K562 (cell line): ENCODE results near the gene PLEKHM2. TPM values are rescaled to one million over a fixed set of nuclear protein-coding genes. Genes with fewer than 3 reads are reported as not detected.

Experiments used
- ADNP ChIP-seq: fragments of 200-800 bp; sonication (Bioruptor generic); IDR thresholded peaks from 2 replicates; pipeline ENCODE4 v1.6.1; 2016; ENCODE audit warnings: missing genetic modification characterization, missing compliant biosample characterization
- CHD4 ChIP-seq: fragments of 200-600 bp; sonication (generic); IDR thresholded peaks from 3 replicates; pipeline ENCODE4 v1.6.1; 2012; ENCODE audit warnings: low read depth, mild to moderate bottlenecking, mixed read lengths, low read length, inconsistent platforms; ENCODE audit not compliant: insufficient read depth, insufficient replicate concordance, poor library complexity, severe bottlenecking
- DACH1 ChIP-seq: fragments of 450-650 bp; IDR thresholded peaks from 2 replicates; pipeline ENCODE4 v1.6.1; 2018; ENCODE audit not compliant: partially characterized antibody
- EHMT2 ChIP-seq: fragments of 450-650 bp; IDR thresholded peaks from 2 replicates; pipeline ENCODE4 v1.6.1; 2018; ENCODE audit warnings: antibody characterized with exemption
- EWSR1 ChIP-seq: fragments of 450-650 bp; IDR thresholded peaks from 2 replicates; pipeline ENCODE4 v1.6.1; 2018; ENCODE audit warnings: borderline replicate concordance, mild to moderate bottlenecking, low read depth, moderate library complexity; ENCODE audit not compliant: partially characterized antibody
- FOS ChIP-seq: IDR thresholded peaks from 3 replicates; pipeline ENCODE4 v1.6.1; 2011; ENCODE audit not compliant: insufficient read length; ENCODE audit errors: extremely low read depth
- FOXA3 ChIP-seq, 2 experiments: fragments of 450-650 bp in 1 of 2; sonication (generic) in 1 of 2; formaldehyde crosslinking; IDR thresholded peaks in 1 of 2; conservative IDR thresholded peaks in 1 of 2; 2 replicates each; pipeline versions ENCODE4 v1.4.0 to v1.8.0; 2020 to 2022; ENCODE audit warnings: mild to moderate bottlenecking in 2 of 2, missing genetic modification reagents in 1 of 2
- HIVEP1 ChIP-seq: fragments of 250-450 bp; sonication (Bioruptor Pico); IDR thresholded peaks from 2 replicates; pipeline ENCODE4 v1.4.0; 2020; ENCODE audit warnings: mild to moderate bottlenecking
- KDM1A ChIP-seq, 2 experiments: fragments of 450-650 bp; IDR thresholded peaks; 2 replicates each; pipeline ENCODE4 v1.6.1; 2016; ENCODE audit warnings: mild to moderate bottlenecking in 2 of 2
- KDM2B ChIP-seq: fragments of 250-450 bp; sonication (Bioruptor Pico); IDR thresholded peaks from 2 replicates; pipeline ENCODE4 v1.8.0; 2021; ENCODE audit warnings: mild to moderate bottlenecking, moderate library complexity
- NBN ChIP-seq: fragments of 450-650 bp; IDR thresholded peaks from 2 replicates; pipeline ENCODE4 v1.6.1; 2016; ENCODE audit warnings: low read depth, mild to moderate bottlenecking
- NCOR1 ChIP-seq: fragments of 450-650 bp; IDR thresholded peaks from 2 replicates; pipeline ENCODE4 v1.6.1; 2016; ENCODE audit warnings: mild to moderate bottlenecking, moderate library complexity
- PHB2 ChIP-seq: fragments of 450-650 bp; IDR thresholded peaks from 2 replicates; pipeline ENCODE4 v1.6.1; 2017; ENCODE audit warnings: low read depth
- PPARD ChIP-seq: fragments of 250-450 bp; sonication (Bioruptor Pico); IDR thresholded peaks from 2 replicates; pipeline ENCODE4 v1.8.0; 2022; ENCODE audit warnings: inconsistent platforms, mild to moderate bottlenecking, moderate library complexity
- RAD51 ChIP-seq: fragments of 450-650 bp; IDR thresholded peaks from 2 replicates; pipeline ENCODE4 v1.7.1; 2016; ENCODE audit warnings: low read depth, mild to moderate bottlenecking, borderline replicate concordance
- SETDB1 ChIP-seq: IDR thresholded peaks from one replicate; pipeline ENCODE4 v1.6.1; 2012; ENCODE audit warnings: low read length, control low read depth, inconsistent platforms
- SP1 ChIP-seq: sonication (generic); formaldehyde crosslinking; IDR thresholded peaks from 2 replicates; pipeline ENCODE4 v1.8.1; 2022; ENCODE audit warnings: mild to moderate bottlenecking, missing genetic modification reagents
- SREBF1 ChIP-seq: fragments of 150-350 bp; IDR thresholded peaks from 2 replicates; pipeline ENCODE4 v1.6.1; 2014; ENCODE audit warnings: antibody characterized with exemption, low read depth, low read length, borderline replicate concordance
- TRIM28 ChIP-seq: fragments of 450-650 bp; IDR thresholded peaks from 2 replicates; pipeline ENCODE4 v1.6.1; 2017
- XRCC3 ChIP-seq: fragments of 450-650 bp; IDR thresholded peaks from 2 replicates; pipeline ENCODE4 v1.6.1; 2017; ENCODE audit warnings: mild to moderate bottlenecking, moderate library complexity
- XRCC5 ChIP-seq: fragments of 200-400 bp; formaldehyde crosslinking; IDR thresholded peaks from 2 replicates; pipeline ENCODE4 v1.6.1; 2017; ENCODE audit warnings: low read depth, mild to moderate bottlenecking, low read length
- ZFPM2 ChIP-seq: fragments of 250-450 bp; sonication (Bioruptor Pico); IDR thresholded peaks from 2 replicates; pipeline ENCODE4 v1.5.1; 2022; ENCODE audit warnings: mild to moderate bottlenecking
- ZNF124 ChIP-seq: sonication (generic); formaldehyde crosslinking; IDR thresholded peaks from 2 replicates; pipeline ENCODE4 v1.8.1; 2022; ENCODE audit warnings: missing genetic modification reagents
- ZNF23 ChIP-seq: fragments of 250-450 bp; sonication (Bioruptor Pico); IDR thresholded peaks from 2 replicates; pipeline ENCODE4 v1.4.0; 2020; ENCODE audit warnings: mild to moderate bottlenecking
- ZNF76 ChIP-seq: fragments of 250-450 bp; sonication (Bioruptor Pico); IDR thresholded peaks from 2 replicates; pipeline ENCODE4 v1.4.0; 2020; ENCODE audit warnings: mild to moderate bottlenecking, moderate library complexity, borderline replicate concordance
- ZNF766 ChIP-seq: fragments of 200-800 bp; sonication (Bioruptor generic); conservative IDR thresholded peaks from 2 replicates; pipeline ENCODE4 v1.6.1; 2016; ENCODE audit warnings: missing genetic modification characterization, missing compliant biosample characterization
- polyA plus RNA-seq, 8 experiments: library from polyadenylated mRNA; depleted of rRNA in 4 of 8; stranded (reverse) in 5 of 8; unstranded in 3 of 8; fragments of >200 nt; fragmentation: Nextera tagmentation in 2 of 8; fragmentation: Illumina TruSeq in 1 of 8; extraction: Ambion mirVana in 2 of 8; extraction: Trizol in 1 of 8; gene quantifications; 2 replicates each; pipeline versions ENCODE4 v1.2.1 to v1.2.3, GENCODE V29; 2011 to 2014; ENCODE audit warnings: inconsistent platforms in 1 of 8, missing spikeins in 1 of 8
- total RNA-seq, 7 experiments: library from RNA; depleted of rRNA in 6 of 7; stranded (reverse); fragments of >200 nt in 6 of 7; fragmentation: Illumina TruSeq in 2 of 7; extraction: Trizol in 2 of 7; gene quantifications; 2 replicates each; pipeline versions ENCODE4 v1.2.1 to v1.2.3, GENCODE V29; 2011 to 2021; ENCODE audit warnings: low replicate concordance in 1 of 7
- TF ChIP-seq, protein P1 (sequence below): fragments of 450-650 bp; formaldehyde crosslinking; IDR thresholded peaks from 2 replicates; pipeline ENCODE4 v1.4.0; 2022; ENCODE audit warnings: missing genetic modification characterization
- TF ChIP-seq, protein P2 (sequence below): fragments of 250-450 bp; sonication (Bioruptor Pico); IDR thresholded peaks from 2 replicates; pipeline ENCODE4 v1.8.0; 2022; ENCODE audit warnings: moderate library complexity, mild to moderate bottlenecking, inconsistent platforms
- TF ChIP-seq, protein P3 (sequence below): sonication (generic); IDR thresholded peaks from 2 replicates; pipeline ENCODE4 v1.6.1; 2016

Gene PLEKHM2
- total and polyA plus RNA-seq, 9 of the 15 experiments (the other 6 are each of a cell fraction or from before 2014, with no cell fraction given): 0.27 to 63.7 (median 33.2) TPM

DNA sequence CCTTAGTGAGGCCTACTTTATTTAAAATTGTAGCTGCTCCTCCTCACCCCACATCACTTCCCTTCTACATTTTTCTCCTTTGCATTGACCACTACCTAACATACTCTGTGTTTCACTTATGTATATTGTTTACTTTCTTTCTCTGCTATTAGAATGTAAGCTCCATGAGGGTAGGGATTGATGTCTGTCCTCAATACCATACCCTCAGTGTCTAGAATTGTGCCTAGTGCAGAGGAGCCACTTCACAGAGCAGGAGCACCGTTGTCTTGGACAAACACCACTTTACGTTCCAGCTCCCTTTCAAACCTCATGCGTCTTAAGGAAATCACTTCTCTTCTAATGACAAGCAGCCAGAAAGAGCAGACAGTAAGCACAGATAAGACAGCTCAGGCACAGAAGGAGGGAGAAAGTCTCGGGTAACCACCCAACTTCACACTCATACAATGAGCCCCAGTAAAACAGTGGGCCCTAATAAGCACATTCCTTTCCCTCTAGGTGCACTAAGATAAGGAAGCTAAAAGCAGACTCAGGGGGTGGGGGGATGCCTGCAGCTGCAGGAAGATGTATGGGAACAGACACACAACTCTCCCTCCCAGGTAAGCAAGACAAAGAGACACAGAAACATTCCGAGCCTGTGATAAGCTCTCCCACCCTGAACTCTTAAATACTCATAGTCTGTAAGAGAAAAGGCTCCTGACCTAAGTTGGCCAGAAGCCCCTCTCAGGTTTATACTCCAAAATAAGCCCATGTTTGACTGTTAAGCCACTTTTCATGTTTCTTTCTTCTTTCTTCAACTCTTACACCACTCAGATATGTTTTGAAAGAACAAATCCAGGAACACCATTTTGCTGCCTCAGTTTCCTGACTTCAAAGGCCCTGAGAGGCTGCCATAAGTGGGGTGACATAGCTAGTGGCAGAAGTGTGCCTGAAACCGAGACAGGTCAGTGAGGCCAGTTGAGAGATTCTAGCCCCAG, 7.1 kb upstream of the PLEKHM2 start (continued):
- TF ChIP-seq, protein P1, sequence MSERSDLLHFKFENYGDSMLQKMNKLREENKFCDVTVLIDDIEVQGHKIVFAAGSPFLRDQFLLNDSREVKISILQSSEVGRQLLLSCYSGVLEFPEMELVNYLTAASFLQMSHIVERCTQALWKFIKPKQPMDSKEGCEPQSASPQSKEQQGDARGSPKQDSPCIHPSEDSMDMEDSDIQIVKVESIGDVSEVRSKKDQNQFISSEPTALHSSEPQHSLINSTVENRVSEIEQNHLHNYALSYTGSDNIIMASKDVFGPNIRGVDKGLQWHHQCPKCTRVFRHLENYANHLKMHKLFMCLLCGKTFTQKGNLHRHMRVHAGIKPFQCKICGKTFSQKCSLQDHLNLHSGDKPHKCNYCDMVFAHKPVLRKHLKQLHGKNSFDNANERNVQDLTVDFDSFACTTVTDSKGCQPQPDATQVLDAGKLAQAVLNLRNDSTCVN (CRISPR knock-in tag): no peak
- TF ChIP-seq KDM1A (IDR thresholded peaks at IDR 0.05) (peak; percentile 93 to 94), FOXA3 (CRISPR knock-in tag; conservative IDR thresholded peaks at IDR 0.05 in 1 of 2, IDR thresholded peaks at IDR 0.05 in 1 of 2) (no peak), EHMT2 (peak; percentile 42; the same call in 1 of the 2 replicates), ZNF23 (CRISPR knock-in tag) (no peak), NBN (no peak), DACH1 (no peak), ADNP (0 out of 2 replicates have a peak, but pooled peaks have one; percentile 26), ZNF766 (CRISPR knock-in tag) (no peak), XRCC5 (no peak), ZFPM2 (CRISPR knock-in tag) (no peak), EWSR1 (no peak), PHB2 (peak; percentile 41; the same call in 1 of the 2 replicates), RAD51 (no peak), CHD4 (peak; percentile 25), ZNF76 (CRISPR knock-in tag) (no peak), SETDB1 (no peak), PPARD (CRISPR knock-in tag) (no peak), ZNF124 (CRISPR knock-in tag) (no peak), XRCC3 (peak; percentile 26; the same call in 1 of the 2 replicates), SREBF1 (no peak), NCOR1 (peak; percentile 83), HIVEP1 (no peak), TRIM28 (peak; percentile 86), KDM2B (no peak), SP1 (CRISPR knock-in tag) (peak; percentile 61; the same call in 1 of the 2 replicates), FOS (no peak)
- TF ChIP-seq, protein P2, sequence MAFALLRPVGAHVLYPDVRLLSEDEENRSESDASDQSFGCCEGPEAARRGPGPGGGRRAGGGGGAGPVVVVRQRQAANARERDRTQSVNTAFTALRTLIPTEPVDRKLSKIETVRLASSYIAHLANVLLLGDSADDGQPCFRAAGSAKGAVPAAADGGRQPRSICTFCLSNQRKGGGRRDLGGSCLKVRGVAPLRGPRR (CRISPR knock-in tag): no peak
- TF ChIP-seq, protein P3, sequence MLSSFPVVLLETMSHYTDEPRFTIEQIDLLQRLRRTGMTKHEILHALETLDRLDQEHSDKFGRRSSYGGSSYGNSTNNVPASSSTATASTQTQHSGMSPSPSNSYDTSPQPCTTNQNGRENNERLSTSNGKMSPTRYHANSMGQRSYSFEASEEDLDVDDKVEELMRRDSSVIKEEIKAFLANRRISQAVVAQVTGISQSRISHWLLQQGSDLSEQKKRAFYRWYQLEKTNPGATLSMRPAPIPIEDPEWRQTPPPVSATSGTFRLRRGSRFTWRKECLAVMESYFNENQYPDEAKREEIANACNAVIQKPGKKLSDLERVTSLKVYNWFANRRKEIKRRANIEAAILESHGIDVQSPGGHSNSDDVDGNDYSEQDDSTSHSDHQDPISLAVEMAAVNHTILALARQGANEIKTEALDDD: no peak
